ENCODE results near the gene ARNT2. TPM values are rescaled to one million over a fixed set of nuclear protein-coding genes. Genes with fewer than 3 reads are reported as not detected.

The ARNT2 gene
- total and polyA plus RNA-seq, 2 donors: 1.4 to 2.4 TPM

- no peaks in the 10 kb centered on the region for H3K27me3 ChIP-seq (ENCODE audit: control insufficient read depth in 2 of 2, insufficient read depth in 1 of 2, low read length in 1 of 2)
- peaks cover 11 to 15% of the 10 kb centered on the region in 2 donors for H3K4me1 ChIP-seq (ENCODE audit: control insufficient read depth in 2 of 2, insufficient read depth in 2 of 2, low read length in 2 of 2)
- H3K27ac ChIP-seq (ENCODE audit: low read depth in 1 of 2, low read length in 1 of 2): no peak overlapping the region
- 96% methylated on average over 4 of the region's 4 CpGs for WGBS
- no peak for DNase-seq (ENCODE audit: low read depth in 6 of 9, low spot score in 9 of 9)
- no peak overlapping the region for H3K4me3 ChIP-seq (ENCODE audit: low read length in 2 of 2)
- no peaks in the 10 kb centered on the region for H3K36me3 ChIP-seq (ENCODE audit: control insufficient read depth in 2 of 2, insufficient read depth in 2 of 2, low read length in 1 of 2)
- no peaks in the 10 kb centered on the region for H3K9me3 ChIP-seq (ENCODE audit: control insufficient read depth in 2 of 2, insufficient read depth in 1 of 2, low read length in 1 of 2)
Observed at GRCh38 chr15:80606511-80607071, 202.4 kb downstream of the ARNT2 start.

- Histone ChIP-seq H3K9me3 (ENCODE audit: control insufficient read depth in 2 of 2, insufficient read depth in 1 of 2, low read length in 1 of 2) (no peaks in the 10 kb centered on the region), H3K27me3 (ENCODE audit: control insufficient read depth in 2 of 2, insufficient read depth in 1 of 2, low read length in 1 of 2) (no peaks in the 10 kb centered on the region), H3K27ac (ENCODE audit: low read depth in 1 of 2, low read length in 1 of 2) (no peak overlapping the region), H3K4me1 (ENCODE audit: control insufficient read depth in 2 of 2, insufficient read depth in 2 of 2, low read length in 2 of 2) (peaks cover 11 to 15% of the 10 kb centered on the region in 2 donors), H3K36me3 (ENCODE audit: control insufficient read depth in 2 of 2, insufficient read depth in 2 of 2, low read length in 1 of 2) (no peaks in the 10 kb centered on the region), H3K4me3 (ENCODE audit: low read length in 2 of 2) (no peak overlapping the region)
- 92% methylated on average over 4 of the region's 4 CpGs for WGBS
- DNase-seq (ENCODE audit: low read depth in 6 of 9, low spot score in 9 of 9): no peak
Observed at GRCh38 chr15:80607287-80607980, 203.3 kb downstream of the ARNT2 start.

- Histone ChIP-seq H3K4me1 (ENCODE audit: control insufficient read depth in 2 of 2, insufficient read depth in 2 of 2, low read length in 2 of 2) (peaks cover 11 to 15% of the 10 kb centered on the region in 2 donors), H3K27ac (ENCODE audit: low read depth in 1 of 2, low read length in 1 of 2) (peak overlapping the region; percentile 11 to 33)
Observed at GRCh38 chr15:80608688-80609087, 204.5 kb downstream of the ARNT2 start.

GRCh38 chr15:80609091-80609490 lies 204.9 kb downstream of the ARNT2 start:
- no peaks in the 10 kb centered on the region for H3K9me3 ChIP-seq (ENCODE audit: control insufficient read depth in 2 of 2, insufficient read depth in 1 of 2, low read length in 1 of 2)
- H3K36me3 ChIP-seq (ENCODE audit: control insufficient read depth in 2 of 2, insufficient read depth in 2 of 2, low read length in 1 of 2): no peaks in the 10 kb centered on the region
- H3K27me3 ChIP-seq (ENCODE audit: control insufficient read depth in 2 of 2, insufficient read depth in 1 of 2, low read length in 1 of 2): no peaks in the 10 kb centered on the region
- H3K4me1 ChIP-seq (ENCODE audit: control insufficient read depth in 2 of 2, insufficient read depth in 2 of 2, low read length in 2 of 2): peaks cover 11 to 15% of the 10 kb centered on the region in 2 donors
- DNase-seq (ENCODE audit: low read depth in 6 of 9, low spot score in 9 of 9): no peak
- peak overlapping the region; percentile 11 to 44 for H3K27ac ChIP-seq (ENCODE audit: low read depth in 1 of 2, low read length in 1 of 2)
- no peak overlapping the region for H3K4me3 ChIP-seq (ENCODE audit: low read length in 2 of 2)
- 89% methylated on average over 4 of the region's 4 CpGs for WGBS

More at GRCh38 chr15:80608688-80609087, 204.5 kb downstream of the ARNT2 start:
- peak in 5 of 9 donors; percentile 6 to 39 (median 19) for DNase-seq (ENCODE audit: low read depth in 6 of 9, low spot score in 9 of 9)
- H3K36me3 ChIP-seq (ENCODE audit: control insufficient read depth in 2 of 2, insufficient read depth in 2 of 2, low read length in 1 of 2): no peaks in the 10 kb centered on the region
- 15% methylated on average over 1 of the region's 1 CpG for WGBS
- no peak overlapping the region for H3K4me3 ChIP-seq (ENCODE audit: low read length in 2 of 2)
- H3K27me3 ChIP-seq (ENCODE audit: control insufficient read depth in 2 of 2, insufficient read depth in 1 of 2, low read length in 1 of 2): no peaks in the 10 kb centered on the region
- no peaks in the 10 kb centered on the region for H3K9me3 ChIP-seq (ENCODE audit: control insufficient read depth in 2 of 2, insufficient read depth in 1 of 2, low read length in 1 of 2)

- 26% methylated on average over 4 of the region's 4 CpGs for WGBS
- H3K27ac ChIP-seq (ENCODE audit: low read depth in 1 of 2, low read length in 1 of 2): peak overlapping the region in 1 of 2 donors; percentile 44
- DNase-seq (ENCODE audit: low read depth in 6 of 9, low spot score in 9 of 9): no peak
- peaks cover 11 to 15% of the 10 kb centered on the region in 2 donors for H3K4me1 ChIP-seq (ENCODE audit: control insufficient read depth in 2 of 2, insufficient read depth in 2 of 2, low read length in 2 of 2)
- no peaks in the 10 kb centered on the region for H3K36me3 ChIP-seq (ENCODE audit: control insufficient read depth in 2 of 2, insufficient read depth in 2 of 2, low read length in 1 of 2)
- H3K9me3 ChIP-seq (ENCODE audit: control insufficient read depth in 2 of 2, insufficient read depth in 1 of 2, low read length in 1 of 2): no peaks in the 10 kb centered on the region
- H3K4me3 ChIP-seq (ENCODE audit: low read length in 2 of 2): no peak overlapping the region
- H3K27me3 ChIP-seq (ENCODE audit: control insufficient read depth in 2 of 2, insufficient read depth in 1 of 2, low read length in 1 of 2): no peaks in the 10 kb centered on the region
Observed at GRCh38 chr15:80609512-80609946, 205.3 kb downstream of the ARNT2 start.

- Histone ChIP-seq H3K36me3 (ENCODE audit: control insufficient read depth in 2 of 2, insufficient read depth in 2 of 2, low read length in 1 of 2) (no peaks in the 10 kb centered on the region), H3K9me3 (ENCODE audit: control insufficient read depth in 2 of 2, insufficient read depth in 1 of 2, low read length in 1 of 2) (no peaks in the 10 kb centered on the region), H3K4me1 (ENCODE audit: control insufficient read depth in 2 of 2, insufficient read depth in 2 of 2, low read length in 2 of 2) (peaks cover 11 to 15% of the 10 kb centered on the region in 2 donors), H3K4me3 (ENCODE audit: low read length in 2 of 2) (no peak overlapping the region), H3K27me3 (ENCODE audit: control insufficient read depth in 2 of 2, insufficient read depth in 1 of 2, low read length in 1 of 2) (no peaks in the 10 kb centered on the region), H3K27ac (ENCODE audit: low read depth in 1 of 2, low read length in 1 of 2) (no peak overlapping the region)
- WGBS: 86% methylated on average over 7 of the region's 7 CpGs
- DNase-seq (ENCODE audit: low read depth in 6 of 9, low spot score in 9 of 9): no peak
Observed at GRCh38 chr15:80611543-80612080, 207.4 kb downstream of the ARNT2 start.

- Histone ChIP-seq H3K36me3 (ENCODE audit: control insufficient read depth in 2 of 2, insufficient read depth in 2 of 2, low read length in 1 of 2) (no peaks in the 10 kb centered on the region), H3K4me1 (ENCODE audit: control insufficient read depth in 2 of 2, insufficient read depth in 2 of 2, low read length in 2 of 2) (peaks cover 11 to 15% of the 10 kb centered on the region in 2 donors), H3K27ac (ENCODE audit: low read depth in 1 of 2, low read length in 1 of 2) (no peak overlapping the region), H3K9me3 (ENCODE audit: control insufficient read depth in 2 of 2, insufficient read depth in 1 of 2, low read length in 1 of 2) (no peaks in the 10 kb centered on the region), H3K27me3 (ENCODE audit: control insufficient read depth in 2 of 2, insufficient read depth in 1 of 2, low read length in 1 of 2) (no peaks in the 10 kb centered on the region), H3K4me3 (ENCODE audit: low read length in 2 of 2) (no peak overlapping the region)
- WGBS: 90% methylated on average over 7 of the region's 7 CpGs
- DNase-seq (ENCODE audit: low read depth in 6 of 9, low spot score in 9 of 9): no peak
Observed at GRCh38 chr15:80612118-80612823, 208.1 kb downstream of the ARNT2 start.

- Histone ChIP-seq H3K4me3 (ENCODE audit: low read length in 2 of 2) (no peak overlapping the region), H3K27me3 (ENCODE audit: control insufficient read depth in 2 of 2, insufficient read depth in 1 of 2, low read length in 1 of 2) (peaks cover 0 to 3% of the 10 kb centered on the region in 2 donors), H3K36me3 (ENCODE audit: control insufficient read depth in 2 of 2, insufficient read depth in 2 of 2, low read length in 1 of 2) (no peaks in the 10 kb centered on the region), H3K4me1 (ENCODE audit: control insufficient read depth in 2 of 2, insufficient read depth in 2 of 2, low read length in 2 of 2) (peaks cover 5 to 8% of the 10 kb centered on the region in 2 donors), H3K9me3 (ENCODE audit: control insufficient read depth in 2 of 2, insufficient read depth in 1 of 2, low read length in 1 of 2) (no peaks in the 10 kb centered on the region), H3K27ac (ENCODE audit: low read depth in 1 of 2, low read length in 1 of 2) (no peak overlapping the region)
- no peak for DNase-seq (ENCODE audit: low read depth in 6 of 9, low spot score in 9 of 9)
- 95% methylated on average over 10 of the region's 10 CpGs for WGBS
Observed at GRCh38 chr15:80613762-80614365, 209.7 kb downstream of the ARNT2 start.
